NCI-H2107 treated with DMSO at 0.1 percent for 48 hours (cell line): ENCODE data around the gene MITF.

Experiments used
- DNase-seq: peaks from one replicate; lab custom pipeline; 2025; ENCODE audit not compliant: unreplicated experiment; lab: John Stamatoyannopoulos, UW

The MITF gene

DNA sequence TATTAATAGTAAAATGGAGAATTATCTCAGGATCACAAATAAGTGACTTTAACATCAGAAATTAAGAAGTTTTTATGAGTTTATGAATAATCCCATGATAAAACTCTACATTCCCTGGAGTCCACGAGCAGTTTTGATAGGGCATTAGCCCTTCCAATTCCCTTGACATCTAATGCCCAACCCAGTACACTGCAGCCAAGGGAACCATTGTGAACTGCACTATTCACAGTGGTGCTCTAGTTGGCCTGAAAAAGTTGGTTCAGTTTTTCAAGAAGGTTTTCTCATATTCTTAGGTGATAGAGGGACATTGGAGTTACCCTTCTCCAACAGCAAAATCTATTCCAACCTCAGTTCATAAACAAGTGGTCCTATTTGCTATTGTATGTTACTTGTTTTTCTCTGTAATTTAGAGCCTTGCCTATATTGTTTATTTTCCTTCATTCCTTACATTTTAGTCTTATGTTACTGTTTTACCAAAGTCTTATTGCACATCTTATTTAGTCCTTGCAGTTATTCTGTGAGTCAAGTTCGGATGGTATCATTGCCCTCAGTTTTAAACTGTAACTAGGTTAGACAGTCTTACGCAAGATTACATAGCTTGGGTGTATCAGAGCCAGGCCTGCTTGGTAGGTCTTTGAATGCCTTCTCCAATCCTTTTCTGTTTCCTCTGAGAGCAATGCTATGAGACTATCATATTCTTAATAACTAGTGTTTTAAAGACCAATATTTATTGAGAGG lies 202.3 kb downstream of the MITF start:
- DNase-seq: no peak

DNA sequence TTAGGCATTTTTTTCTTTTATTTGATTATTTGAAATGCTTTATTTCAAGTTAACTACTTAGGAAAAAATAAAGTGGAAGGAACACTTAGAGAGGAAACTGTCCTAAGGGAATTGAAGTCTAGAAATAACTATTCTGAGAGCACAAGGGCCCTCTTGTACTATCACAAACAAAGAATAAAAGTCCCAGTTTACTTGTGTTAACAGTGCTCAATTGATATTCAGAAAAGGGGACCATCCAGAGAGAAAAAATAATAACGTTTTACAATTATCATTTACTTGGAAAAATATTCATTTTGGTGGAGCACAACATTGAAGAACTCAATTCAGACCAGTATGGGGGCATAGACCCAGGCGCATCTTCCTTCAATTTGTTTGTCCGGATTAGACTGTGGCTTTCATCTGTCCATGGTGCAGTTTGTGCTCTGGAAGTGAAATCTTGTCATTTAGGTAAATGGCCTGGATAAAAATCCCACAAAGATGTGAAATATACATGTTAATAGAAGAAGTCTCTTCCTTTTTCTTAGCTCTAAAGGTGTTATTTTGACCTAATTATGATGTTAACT lies 205.7 kb downstream of the MITF start:
- DNase-seq: no peak

GRCh38 chr3:69948246-69948862 lies 209.1 kb downstream of the MITF start:
- no peak for DNase-seq

GRCh38 chr3:69951616-69952015 lies 212.4 kb downstream of the MITF start:
- no peak for DNase-seq

- no peak for DNase-seq
Measured at GRCh38 chr3:69959581-69959980, 220.3 kb downstream of the MITF start.

DNA sequence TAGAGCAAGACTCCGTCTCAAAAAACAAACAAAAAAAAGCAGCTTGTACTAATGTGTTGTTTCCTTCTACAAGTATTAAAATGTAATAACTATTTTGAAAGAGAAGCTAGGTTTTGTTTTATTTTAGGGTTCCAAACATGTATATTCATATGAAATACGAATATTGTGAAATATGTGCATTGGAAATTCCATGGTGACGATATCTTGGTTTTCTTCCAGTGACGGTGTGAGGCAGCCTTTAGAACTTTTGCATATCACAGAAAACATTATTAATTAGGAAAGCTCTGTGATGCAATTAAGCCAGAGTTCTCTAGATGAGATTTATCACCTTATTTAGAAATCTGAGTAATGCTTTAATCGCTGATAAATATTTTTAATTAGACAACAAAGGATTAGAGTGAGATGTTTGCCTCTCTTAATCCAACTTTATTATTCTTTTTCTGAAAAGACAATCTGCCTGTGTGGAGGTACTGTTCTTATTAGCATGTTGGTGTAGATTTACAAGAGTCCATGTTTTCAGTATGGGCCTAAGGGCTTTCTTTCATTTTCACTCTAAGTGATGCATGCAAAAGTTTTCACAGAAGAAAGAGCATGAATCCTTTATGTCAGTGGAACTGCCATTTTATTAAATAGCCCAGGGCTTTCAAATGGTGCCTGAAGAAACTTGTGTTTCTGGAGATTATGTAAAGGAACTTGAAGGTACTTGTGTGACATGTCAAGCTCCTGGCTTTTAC lies 222.6 kb downstream of the MITF start:
- no peak for DNase-seq

DNA sequence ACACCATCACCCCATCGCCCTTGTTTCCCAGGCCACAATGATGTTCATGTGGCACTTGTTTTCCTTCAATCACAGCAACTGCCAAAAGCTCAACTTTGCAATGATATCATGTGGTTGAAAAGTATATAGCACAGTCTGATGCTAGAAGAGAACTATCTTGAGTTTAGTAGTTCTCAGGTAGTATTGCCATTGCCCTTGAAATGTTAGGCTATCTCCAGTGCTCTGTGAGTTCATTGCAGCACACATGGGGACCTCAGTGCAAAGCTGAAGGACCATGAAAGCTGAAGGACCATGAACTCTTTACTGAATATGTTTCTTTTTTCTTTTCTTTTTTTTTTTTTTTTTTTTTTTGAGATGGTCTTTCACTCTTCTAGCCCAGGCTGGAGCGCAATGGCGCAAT lies 224.4 kb downstream of the MITF start:
- DNase-seq: no peak

DNA sequence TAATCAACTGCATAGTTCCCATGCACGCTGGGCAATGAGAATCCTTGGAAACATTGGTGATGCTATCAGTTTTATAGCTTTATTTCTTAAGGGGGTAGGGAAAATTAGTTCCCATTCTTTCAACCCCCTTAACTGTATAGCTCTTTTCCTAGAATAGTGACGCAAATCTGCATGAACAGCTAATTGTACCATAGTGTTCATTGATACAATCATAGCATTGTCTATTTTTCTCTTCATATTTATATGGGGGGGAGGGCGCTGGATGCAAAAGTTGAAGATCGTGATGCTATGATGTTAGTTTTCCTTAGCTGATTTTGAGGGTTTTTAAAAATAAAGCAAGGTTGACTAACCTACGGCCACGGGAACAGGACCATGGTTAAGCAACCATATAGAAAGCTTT lies 227.9 kb downstream of the MITF start:
- no peak for DNase-seq

DNA sequence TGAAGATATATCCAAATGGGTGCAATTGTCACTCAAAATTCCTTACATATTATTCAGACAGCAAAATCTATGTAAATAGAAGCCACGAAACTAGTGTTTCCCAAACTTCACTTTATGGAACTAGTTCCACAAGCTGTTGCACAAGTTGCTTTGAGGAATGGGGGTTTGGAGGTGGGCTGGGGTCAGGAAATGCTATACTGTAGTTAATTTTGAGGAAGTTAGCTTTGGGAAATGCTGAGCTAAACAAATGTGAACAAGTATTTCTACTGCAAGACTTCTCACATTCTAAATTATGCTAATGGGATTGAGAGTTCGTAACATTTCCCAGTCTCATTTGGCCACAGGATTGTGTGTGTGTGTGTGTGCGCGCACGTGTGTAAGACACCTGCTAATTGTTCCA lies 231.6 kb downstream of the MITF start:
- DNase-seq: no peak

- no peak for DNase-seq
Measured at GRCh38 chr3:69972672-69973071, 233.4 kb downstream of the MITF start.

GRCh38 chr3:69976021-69976420 lies 236.8 kb downstream of the MITF start:
- DNase-seq: no peak

GRCh38 chr3:69983546-69984265 lies 244.4 kb downstream of the MITF start:
- no peak for DNase-seq

GRCh38 chr3:69985266-69985665 lies 246.0 kb downstream of the MITF start:
- no peak for DNase-seq

- no peak for DNase-seq
Measured at GRCh38 chr3:69986419-69986818, 247.2 kb downstream of the MITF start.

GRCh38 chr3:69987833-69988232 lies 248.6 kb downstream of the MITF start:
- no peak for DNase-seq

GRCh38 chr3:69993757-69994156 lies 254.5 kb downstream of the MITF start:
- DNase-seq: no peak

GRCh38 chr3:69994919-69995318 lies 255.7 kb downstream of the MITF start:
- DNase-seq: no peak

GRCh38 chr3:69997631-69998307 lies 258.5 kb downstream of the MITF start:
- no peak for DNase-seq

GRCh38 chr3:69998759-69999139 lies 259.5 kb downstream of the MITF start:
- DNase-seq: no peak

GRCh38 chr3:69999140-70000027 lies 260.1 kb downstream of the MITF start, which contains the start of gene SAMMSON:
TSS of gene SAMMSON (plus strand) at chr3:69999733.
- no peak for DNase-seq
